ENCODE measurements around the gene HAS3.
"Not testable (repeated sequence)": the region's sequence is repeated elsewhere in the genome, so short reads cannot be mapped to it uniquely, and the experiment has no call there.

HAS3 gene

GRCh38 chr16:69105501-69106361 is at the start of gene HAS3:
HAS3 (plus strand) TSS chr16:69105653; CDS start chr16:69109396, 3,743 bp downstream.
- Histone ChIP-seq H3K36me3 (ENCODE audit: control insufficient read depth in 2 of 2, insufficient read depth in 2 of 2, low read length in 2 of 2) (peaks cover 0 to 8% of the 10 kb centered on the region in 2 donors), H3K4me1 (ENCODE audit: control insufficient read depth, insufficient read depth, low read length) (peaks cover 25% of the 10 kb centered on the region), H3K27ac (ENCODE audit: low read length) (no peak within 1 kb of the TSS), H3K9me3 (ENCODE audit: control insufficient read depth in 2 of 2, low read length in 2 of 2) (no peaks in the 10 kb centered on the region), H3K4me3 (ENCODE audit: low read length in 2 of 2) (peak within 1 kb of the TSS; percentile 59 to 76), H3K27me3 (ENCODE audit: control insufficient read depth in 1 of 2, insufficient read depth in 2 of 2, low read length in 2 of 2) (peaks cover 24 to 34% of the 10 kb centered on the region in 2 donors), H3K9ac (ENCODE audit: low read length in 2 of 2) (peak within 1 kb of the TSS in 1 of 2 donors; percentile 48)

GRCh38 chr16:69055980-69056379 is 49.5 kb upstream of the HAS3 start:
- H3K27me3 ChIP-seq (ENCODE audit: control insufficient read depth in 1 of 2, insufficient read depth in 2 of 2, low read length in 2 of 2), result no peaks in the 10 kb centered on the region
- no peaks in the 10 kb centered on the region for H3K9me3 ChIP-seq (ENCODE audit: control insufficient read depth in 2 of 2, low read length in 2 of 2)
- no peaks in the 10 kb centered on the region for H3K36me3 ChIP-seq (ENCODE audit: control insufficient read depth in 2 of 2, insufficient read depth in 2 of 2, low read length in 2 of 2)
- peaks cover 15% of the 10 kb centered on the region for H3K4me1 ChIP-seq (ENCODE audit: control insufficient read depth, insufficient read depth, low read length)
- H3K9ac ChIP-seq (ENCODE audit: low read length in 2 of 2), result no peak overlapping the region
- H3K4me3 ChIP-seq (ENCODE audit: low read length in 2 of 2), result no peak overlapping the region
- no peak overlapping the region for H3K27ac ChIP-seq (ENCODE audit: low read length)

GRCh38 chr16:69056421-69056820 is 49.0 kb upstream of the HAS3 start:
- Histone ChIP-seq H3K9me3 (ENCODE audit: control insufficient read depth in 2 of 2, low read length in 2 of 2) (no peaks in the 10 kb centered on the region), H3K4me3 (ENCODE audit: low read length in 2 of 2) (no peak overlapping the region), H3K27ac (ENCODE audit: low read length) (no peak overlapping the region), H3K36me3 (ENCODE audit: control insufficient read depth in 2 of 2, insufficient read depth in 2 of 2, low read length in 2 of 2) (no peaks in the 10 kb centered on the region), H3K4me1 (ENCODE audit: control insufficient read depth, insufficient read depth, low read length) (peaks cover 15% of the 10 kb centered on the region), H3K27me3 (ENCODE audit: control insufficient read depth in 1 of 2, insufficient read depth in 2 of 2, low read length in 2 of 2) (no peaks in the 10 kb centered on the region), H3K9ac (ENCODE audit: low read length in 2 of 2) (no peak overlapping the region)

- Histone ChIP-seq H3K27me3 (ENCODE audit: control insufficient read depth in 1 of 2, insufficient read depth in 2 of 2, low read length in 2 of 2) (no peaks in the 10 kb centered on the region), H3K27ac (ENCODE audit: low read length) (peak overlapping the region; percentile 49), H3K9ac (ENCODE audit: low read length in 2 of 2) (peak overlapping the region; percentile 6 to 36), H3K4me1 (ENCODE audit: control insufficient read depth, insufficient read depth, low read length) (peaks cover 15% of the 10 kb centered on the region), H3K36me3 (ENCODE audit: control insufficient read depth in 2 of 2, insufficient read depth in 2 of 2, low read length in 2 of 2) (no peaks in the 10 kb centered on the region), H3K4me3 (ENCODE audit: low read length in 2 of 2) (no peak overlapping the region), H3K9me3 (ENCODE audit: control insufficient read depth in 2 of 2, low read length in 2 of 2) (no peaks in the 10 kb centered on the region)
Observed at GRCh38 chr16:69057400-69058378, 47.8 kb upstream of the HAS3 start.

GRCh38 chr16:69063491-69063890 is 42.0 kb upstream of the HAS3 start:
- H3K4me1 ChIP-seq (ENCODE audit: control insufficient read depth, insufficient read depth, low read length); H3K27ac ChIP-seq (ENCODE audit: low read length); H3K9me3 ChIP-seq (ENCODE audit: control insufficient read depth in 2 of 2, low read length in 2 of 2); H3K4me3 ChIP-seq (ENCODE audit: low read length in 2 of 2); H3K36me3 ChIP-seq (ENCODE audit: control insufficient read depth in 2 of 2, insufficient read depth in 2 of 2, low read length in 2 of 2); H3K9ac ChIP-seq (ENCODE audit: low read length in 2 of 2); H3K27me3 ChIP-seq (ENCODE audit: control insufficient read depth in 1 of 2, insufficient read depth in 2 of 2, low read length in 2 of 2): not testable (repeated sequence)

- H3K4me3 ChIP-seq (ENCODE audit: low read length in 2 of 2), result no peak overlapping the region
- no peaks in the 10 kb centered on the region for H3K9me3 ChIP-seq (ENCODE audit: control insufficient read depth in 2 of 2, low read length in 2 of 2)
- no peaks in the 10 kb centered on the region for H3K4me1 ChIP-seq (ENCODE audit: control insufficient read depth, insufficient read depth, low read length)
- no peaks in the 10 kb centered on the region for H3K36me3 ChIP-seq (ENCODE audit: control insufficient read depth in 2 of 2, insufficient read depth in 2 of 2, low read length in 2 of 2)
- no peak overlapping the region for H3K9ac ChIP-seq (ENCODE audit: low read length in 2 of 2)
- no peaks in the 10 kb centered on the region for H3K27me3 ChIP-seq (ENCODE audit: control insufficient read depth in 1 of 2, insufficient read depth in 2 of 2, low read length in 2 of 2)
- H3K27ac ChIP-seq (ENCODE audit: low read length), result no peak overlapping the region
Observed at GRCh38 chr16:69064124-69064763, 41.2 kb upstream of the HAS3 start.

GRCh38 chr16:69064764-69065313 is 40.6 kb upstream of the HAS3 start:
- no peaks in the 10 kb centered on the region for H3K4me1 ChIP-seq (ENCODE audit: control insufficient read depth, insufficient read depth, low read length)
- no peak overlapping the region for H3K4me3 ChIP-seq (ENCODE audit: low read length in 2 of 2)
- H3K36me3 ChIP-seq (ENCODE audit: control insufficient read depth in 2 of 2, insufficient read depth in 2 of 2, low read length in 2 of 2), result no peaks in the 10 kb centered on the region
- H3K27me3 ChIP-seq (ENCODE audit: control insufficient read depth in 1 of 2, insufficient read depth in 2 of 2, low read length in 2 of 2), result no peaks in the 10 kb centered on the region
- H3K9ac ChIP-seq (ENCODE audit: low read length in 2 of 2), result no peak overlapping the region
- no peak overlapping the region for H3K27ac ChIP-seq (ENCODE audit: low read length)
- H3K9me3 ChIP-seq (ENCODE audit: control insufficient read depth in 2 of 2, low read length in 2 of 2), result no peaks in the 10 kb centered on the region

DNA sequence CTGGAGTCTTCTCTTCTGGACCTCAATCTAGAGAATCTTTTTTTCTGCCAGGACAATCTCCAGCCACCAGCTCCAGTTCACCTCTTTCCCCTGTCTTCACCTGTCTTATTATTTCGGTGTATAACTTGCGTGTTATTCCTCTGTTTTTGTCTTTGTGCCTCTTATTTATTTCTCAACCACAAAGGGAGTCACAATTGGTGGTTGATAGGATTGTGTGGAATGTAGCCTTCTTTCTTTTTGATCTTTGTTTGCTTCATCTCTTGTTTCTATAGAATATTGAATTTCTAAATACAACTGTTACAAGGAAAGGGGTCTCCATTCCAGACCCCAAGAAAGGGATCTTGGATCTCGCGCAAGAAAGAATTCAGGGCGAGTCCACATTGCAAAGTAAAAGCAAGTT is 35.9 kb upstream of the HAS3 start:
- H3K9ac ChIP-seq (ENCODE audit: low read length in 2 of 2), result no peak overlapping the region
- no peaks in the 10 kb centered on the region for H3K36me3 ChIP-seq (ENCODE audit: control insufficient read depth in 2 of 2, insufficient read depth in 2 of 2, low read length in 2 of 2)
- H3K27me3 ChIP-seq (ENCODE audit: control insufficient read depth in 1 of 2, insufficient read depth in 2 of 2, low read length in 2 of 2), result no peaks in the 10 kb centered on the region
- no peaks in the 10 kb centered on the region for H3K4me1 ChIP-seq (ENCODE audit: control insufficient read depth, insufficient read depth, low read length)
- H3K27ac ChIP-seq (ENCODE audit: low read length), result no peak overlapping the region
- no peak overlapping the region for H3K4me3 ChIP-seq (ENCODE audit: low read length in 2 of 2)
- no peaks in the 10 kb centered on the region for H3K9me3 ChIP-seq (ENCODE audit: control insufficient read depth in 2 of 2, low read length in 2 of 2)

- Histone ChIP-seq H3K27me3 (ENCODE audit: control insufficient read depth in 1 of 2, insufficient read depth in 2 of 2, low read length in 2 of 2) (no peaks in the 10 kb centered on the region), H3K4me1 (ENCODE audit: control insufficient read depth, insufficient read depth, low read length) (no peaks in the 10 kb centered on the region), H3K27ac (ENCODE audit: low read length) (no peak overlapping the region), H3K36me3 (ENCODE audit: control insufficient read depth in 2 of 2, insufficient read depth in 2 of 2, low read length in 2 of 2) (no peaks in the 10 kb centered on the region), H3K4me3 (ENCODE audit: low read length in 2 of 2) (no peak overlapping the region), H3K9me3 (ENCODE audit: control insufficient read depth in 2 of 2, low read length in 2 of 2) (no peaks in the 10 kb centered on the region), H3K9ac (ENCODE audit: low read length in 2 of 2) (no peak overlapping the region)
Observed at GRCh38 chr16:69071036-69071435, 34.4 kb upstream of the HAS3 start.

GRCh38 chr16:69072640-69072974 is 32.8 kb upstream of the HAS3 start:
- H3K4me3 ChIP-seq (ENCODE audit: low read length in 2 of 2), result no peak overlapping the region
- H3K27ac ChIP-seq (ENCODE audit: low read length), result no peak overlapping the region
- no peaks in the 10 kb centered on the region for H3K36me3 ChIP-seq (ENCODE audit: control insufficient read depth in 2 of 2, insufficient read depth in 2 of 2, low read length in 2 of 2)
- H3K4me1 ChIP-seq (ENCODE audit: control insufficient read depth, insufficient read depth, low read length), result no peaks in the 10 kb centered on the region
- H3K9me3 ChIP-seq (ENCODE audit: control insufficient read depth in 2 of 2, low read length in 2 of 2), result no peaks in the 10 kb centered on the region
- H3K9ac ChIP-seq (ENCODE audit: low read length in 2 of 2), result no peak overlapping the region
- H3K27me3 ChIP-seq (ENCODE audit: control insufficient read depth in 1 of 2, insufficient read depth in 2 of 2, low read length in 2 of 2), result no peaks in the 10 kb centered on the region

Data from stomach smooth muscle (tissue), 2 donors.